GM18909 (cell line): ENCODE data around the gene CRB3.

ENCODE experiments used
- ATAC-seq: cut with Tn5 transposase; IDR thresholded peaks from one replicate; pipeline ENCODE4 v1.9.1; 2021; ENCODE audit warnings: mild to moderate bottlenecking; ENCODE audit not compliant: unreplicated experiment, poor library complexity

The CRB3 gene

DNA sequence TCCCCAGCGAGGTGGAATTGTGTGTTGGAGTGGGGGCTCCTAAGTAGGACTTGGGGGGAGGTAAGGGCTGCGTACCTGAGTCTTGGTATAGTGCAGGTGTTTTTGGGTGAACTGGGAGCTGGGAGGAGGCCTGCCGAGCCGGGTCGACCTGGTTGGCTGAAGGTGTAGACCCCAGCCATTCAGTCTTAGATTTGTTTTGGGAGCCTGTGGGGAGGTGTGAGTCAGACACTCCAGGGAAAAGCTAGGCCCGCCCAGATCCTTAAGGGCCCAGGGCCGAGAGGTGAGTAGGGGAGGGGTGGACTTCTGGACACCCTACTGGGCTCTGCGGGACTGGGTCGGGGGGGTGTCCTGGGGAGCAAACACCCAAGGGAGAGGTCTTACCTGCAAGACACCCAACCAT is 935 bp downstream of the CRB3 start:
- ATAC-seq: no peak

DNA sequence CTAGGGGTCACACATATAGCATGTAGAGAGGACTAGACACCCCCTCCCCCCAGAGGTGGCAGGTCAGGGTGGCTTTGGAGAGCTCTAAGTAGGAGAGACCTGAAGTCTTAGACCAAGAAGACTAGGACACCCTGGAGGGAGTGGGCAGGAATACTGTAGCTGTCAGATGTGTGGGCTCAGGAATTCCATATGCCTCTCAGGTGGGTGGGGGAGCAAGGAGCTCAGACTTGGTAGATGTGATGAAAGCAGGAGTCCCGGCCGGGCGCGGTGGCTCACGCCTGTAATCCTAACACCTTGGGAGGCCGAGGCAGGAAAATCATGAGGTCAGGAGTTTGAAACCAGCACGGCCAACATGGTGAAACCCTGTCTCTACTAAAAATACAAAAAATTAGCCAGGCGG is 1.6 kb downstream of the CRB3 start:
- no peak for ATAC-seq

DNA sequence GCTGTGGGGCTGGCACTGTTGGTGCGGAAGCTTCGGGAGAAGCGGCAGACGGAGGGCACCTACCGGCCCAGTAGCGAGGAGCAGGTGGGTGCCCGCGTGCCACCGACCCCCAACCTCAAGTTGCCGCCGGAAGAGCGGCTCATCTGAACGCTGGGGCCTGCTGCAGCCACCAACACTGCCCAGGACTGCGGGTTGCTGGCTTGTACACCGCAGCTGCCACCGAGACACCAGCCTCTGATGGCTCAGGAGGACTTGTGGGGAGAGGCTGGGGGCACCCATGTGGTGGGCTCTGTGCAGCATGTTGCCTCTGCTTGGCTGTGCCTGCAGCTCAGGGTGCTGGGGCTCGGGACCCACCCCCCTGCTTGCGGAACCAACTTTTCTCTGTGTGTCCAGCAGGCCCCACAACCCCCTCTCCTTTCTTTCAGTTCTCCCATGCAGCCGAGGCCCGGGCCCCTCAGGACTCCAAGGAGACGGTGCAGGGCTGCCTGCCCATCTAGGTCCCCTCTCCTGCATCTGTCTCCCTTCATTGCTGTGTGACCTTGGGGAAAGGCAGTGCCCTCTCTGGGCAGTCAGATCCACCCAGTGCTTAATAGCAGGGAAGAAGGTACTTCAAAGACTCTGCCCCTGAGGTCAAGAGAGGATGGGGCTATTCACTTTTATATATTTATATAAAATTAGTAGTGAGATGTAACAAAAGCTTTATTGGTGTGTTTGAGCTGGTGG is 2.6 kb downstream of the CRB3 start:
- no peak for ATAC-seq

DNA sequence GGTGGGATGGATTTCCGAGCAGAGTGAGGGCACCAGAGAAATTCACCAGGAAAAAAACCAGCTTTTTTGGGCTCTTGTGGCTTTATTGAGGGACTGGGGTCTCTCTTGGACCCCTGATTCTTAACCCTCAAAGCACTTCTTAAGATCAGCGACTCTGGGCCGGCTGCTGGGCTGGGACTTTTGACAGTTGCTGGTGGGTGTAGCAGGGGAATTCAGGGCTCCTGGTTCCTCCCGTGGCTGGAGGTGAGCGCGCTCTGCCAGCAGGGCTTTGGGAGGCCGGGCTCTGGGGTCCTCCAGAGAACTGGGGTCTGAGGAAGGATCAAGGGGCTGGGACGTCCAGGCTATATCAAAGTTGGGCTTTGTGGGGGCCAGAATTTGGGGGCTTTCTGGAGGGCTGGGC is 3.3 kb downstream of the CRB3 start:
- no peak for ATAC-seq

DNA sequence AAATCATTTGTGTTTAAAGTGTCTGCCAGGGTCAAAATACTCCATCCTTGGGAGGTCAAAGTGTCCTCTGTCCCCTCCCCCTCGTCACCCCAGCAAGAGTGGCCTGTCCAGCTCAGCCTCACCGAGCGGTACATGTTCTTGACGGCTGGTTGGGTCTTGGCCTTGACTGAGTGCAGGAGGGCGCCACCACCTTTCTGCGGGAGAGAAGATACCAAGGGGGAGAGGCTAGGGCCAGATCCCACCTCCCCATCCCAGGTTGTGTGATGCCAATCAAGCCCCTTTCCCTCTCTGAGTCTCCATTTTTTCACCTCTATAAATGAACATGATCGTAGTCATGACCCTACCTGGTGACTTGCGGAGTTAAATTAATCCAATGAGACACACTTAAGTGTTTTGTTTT is 6.1 kb downstream of the CRB3 start:
- ATAC-seq: no peak

DNA sequence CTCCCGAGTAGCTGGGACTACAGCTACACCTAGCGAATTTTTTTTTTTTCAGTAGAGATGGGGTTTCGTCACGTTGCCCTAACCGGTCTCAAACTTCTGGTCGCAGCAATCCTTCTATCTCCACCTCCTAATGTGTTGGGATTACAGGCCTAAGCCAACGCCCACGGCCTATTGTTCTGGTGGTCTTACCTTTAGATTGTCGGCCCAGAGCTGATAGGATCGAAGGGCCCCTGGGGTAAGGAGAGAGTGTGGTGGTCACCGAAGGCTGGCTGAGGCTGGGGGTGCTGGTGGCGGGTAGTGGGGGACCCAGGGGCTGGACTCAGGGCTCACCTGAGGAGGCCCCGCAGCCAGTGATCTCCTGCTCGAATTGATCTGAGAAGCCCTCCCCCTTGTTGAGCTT is 7.0 kb downstream of the CRB3 start:
- no peak for ATAC-seq

DNA sequence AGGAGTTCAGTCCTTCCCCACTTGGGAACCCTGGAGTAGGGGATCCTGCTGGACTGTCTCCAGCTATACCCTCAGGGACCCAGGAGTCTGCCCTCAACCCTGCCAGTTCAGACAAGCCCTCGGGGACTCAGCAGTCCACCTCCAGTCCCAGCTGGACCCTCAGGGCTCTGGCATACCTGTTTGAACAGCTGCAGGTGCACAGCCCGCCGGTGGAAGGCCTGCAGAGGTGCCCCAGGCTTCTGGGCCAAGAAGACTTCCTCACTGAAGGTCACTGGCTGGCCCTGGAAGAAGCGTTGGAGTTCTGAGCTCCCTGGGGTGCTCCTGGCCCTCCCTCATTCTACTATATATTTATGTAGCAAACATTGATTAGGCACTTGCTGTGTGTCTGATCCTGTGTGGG is 8.6 kb downstream of the CRB3 start:
- no peak for ATAC-seq

DNA sequence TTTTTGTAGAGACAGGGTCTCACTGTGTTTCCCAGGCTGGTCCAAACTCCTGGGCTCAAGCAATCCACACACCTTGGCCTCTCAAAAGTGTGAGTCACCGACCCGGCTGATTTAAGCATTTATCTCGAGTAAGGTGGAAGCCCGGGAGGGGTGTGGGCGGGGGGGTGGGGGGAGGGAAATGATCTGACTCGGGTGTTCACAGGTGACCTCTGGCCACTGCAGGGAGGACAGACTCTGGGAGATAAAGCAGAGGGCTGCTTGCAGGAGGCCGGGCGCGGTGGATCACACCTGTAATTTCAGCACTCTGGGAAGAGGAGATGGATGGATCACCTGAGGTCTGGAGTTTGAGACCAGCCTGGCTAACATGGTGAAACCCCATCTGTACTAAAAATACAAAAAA is 9.6 kb downstream of the CRB3 start:
- no peak for ATAC-seq

DNA sequence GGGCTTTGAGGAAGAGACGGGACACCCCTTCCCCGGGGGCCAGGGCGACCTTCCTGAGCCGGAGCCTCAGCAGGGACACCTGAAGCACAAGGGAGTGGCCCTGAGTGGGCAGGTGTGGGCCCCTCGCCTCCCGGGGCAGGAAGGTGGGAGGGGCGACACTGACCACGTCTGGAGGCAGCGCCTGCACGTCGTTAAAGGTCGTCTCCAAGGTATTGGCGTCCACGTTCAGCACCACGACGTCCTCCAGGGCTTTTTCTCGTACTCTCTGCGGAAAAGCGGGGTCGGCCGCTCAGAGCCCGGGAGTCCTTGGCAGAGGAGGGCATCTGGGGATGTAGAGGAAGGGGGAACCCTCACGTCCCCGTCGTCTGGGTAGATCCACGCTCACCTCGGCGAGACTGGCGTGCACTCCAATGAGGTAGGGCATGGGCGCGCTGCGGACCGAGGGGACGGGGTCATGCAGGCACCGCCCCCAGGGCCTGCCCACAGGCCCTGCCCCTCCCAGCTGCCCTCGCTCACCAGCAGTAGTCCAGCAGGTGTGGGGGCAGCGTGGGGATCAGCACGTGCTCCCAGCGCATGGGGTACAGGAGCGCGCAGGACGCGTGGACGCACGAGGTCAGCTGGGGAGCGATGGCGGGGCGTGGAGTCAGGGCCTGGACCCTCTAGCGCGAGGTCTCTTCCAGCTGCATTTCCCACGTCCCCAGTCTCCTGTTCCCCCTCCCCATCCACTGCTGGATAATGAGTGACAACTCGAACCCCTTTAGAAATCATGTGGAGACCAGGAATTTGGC is 11.4 kb downstream of the CRB3 start:
- no peak for ATAC-seq

DNA sequence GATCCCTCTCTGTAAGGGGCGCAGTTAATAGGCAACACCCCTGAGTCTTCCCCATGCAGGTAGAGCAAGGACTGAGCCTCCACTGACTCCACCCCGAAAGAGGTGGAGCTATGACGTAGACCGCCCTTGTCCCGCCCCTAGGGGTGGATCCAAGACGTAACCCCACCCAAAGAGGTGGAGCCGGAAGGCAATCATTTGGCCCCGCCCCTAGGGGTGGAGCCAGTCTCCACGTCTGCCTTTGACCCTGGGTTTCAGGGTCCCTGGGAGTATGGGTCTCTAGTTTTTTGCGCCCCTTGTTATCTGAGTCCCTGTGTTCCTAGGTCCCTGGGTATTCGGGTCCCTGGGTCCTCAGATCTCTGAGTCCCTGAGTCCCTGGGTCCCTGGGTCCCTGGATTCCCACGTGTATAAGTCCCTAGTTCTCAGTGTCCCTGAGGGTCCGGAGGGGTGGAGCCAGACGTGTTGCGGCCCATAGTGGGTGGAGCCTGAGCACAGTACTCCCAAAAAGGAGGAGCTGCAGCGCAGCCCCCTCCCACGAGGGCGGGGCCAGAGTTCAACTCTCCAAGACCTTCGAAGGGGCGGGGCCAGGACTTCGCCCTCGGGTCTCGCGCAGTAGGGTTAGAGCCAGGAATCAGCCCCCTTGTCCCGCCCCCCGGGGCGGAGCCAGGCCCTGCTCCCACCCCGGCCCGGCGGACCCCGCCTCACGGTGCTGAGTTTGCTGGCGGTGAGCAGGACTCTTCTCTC is 12.3 kb downstream of the CRB3 start:
- ATAC-seq: no peak

DNA sequence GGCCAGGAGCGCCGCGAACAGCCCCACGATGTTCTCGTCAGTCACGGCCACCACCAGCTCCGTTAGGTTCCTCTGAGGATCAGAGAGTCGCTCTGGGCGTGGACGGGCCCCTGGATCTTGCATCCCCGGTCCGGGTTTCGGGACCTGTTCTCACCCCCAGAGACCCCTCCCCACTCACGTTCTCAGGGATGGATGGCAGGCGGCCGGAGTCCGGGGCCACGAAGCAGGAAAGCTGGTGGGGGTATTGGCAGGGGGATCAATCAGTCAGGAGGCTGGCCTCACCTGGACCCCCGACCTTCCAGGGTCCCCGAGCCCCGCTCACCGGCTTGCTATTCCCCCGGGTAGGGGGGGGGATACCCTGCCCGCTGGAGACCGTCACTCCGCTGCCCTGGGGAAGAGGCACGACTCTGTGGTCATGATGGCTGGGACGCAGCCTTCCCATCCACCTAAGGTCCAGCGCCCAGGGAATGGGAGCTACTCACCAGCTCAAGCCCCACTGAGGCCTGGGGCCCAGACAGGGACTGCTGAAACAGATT is 12.9 kb downstream of the CRB3 start:
- no peak for ATAC-seq

DNA sequence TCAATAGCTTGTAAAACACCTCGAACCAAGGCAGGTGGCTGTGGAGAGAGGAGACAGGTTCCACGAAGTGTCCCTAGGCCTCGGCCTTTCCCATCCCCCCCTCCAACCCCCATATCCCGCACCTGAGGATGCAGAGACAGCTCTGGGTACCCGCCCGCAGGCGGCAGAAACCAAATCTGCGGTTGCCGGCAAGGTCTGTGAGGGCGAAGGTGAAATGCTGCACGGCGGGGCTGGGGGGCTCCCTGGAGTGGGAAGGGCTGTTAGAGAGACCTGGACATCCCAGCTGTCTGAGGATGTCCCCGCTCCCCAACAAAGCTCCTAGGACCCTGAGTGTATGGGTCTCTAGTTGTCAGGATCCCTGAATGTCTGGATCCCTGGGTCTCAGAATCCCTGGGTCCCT is 14.7 kb downstream of the CRB3 start:
- no peak for ATAC-seq

DNA sequence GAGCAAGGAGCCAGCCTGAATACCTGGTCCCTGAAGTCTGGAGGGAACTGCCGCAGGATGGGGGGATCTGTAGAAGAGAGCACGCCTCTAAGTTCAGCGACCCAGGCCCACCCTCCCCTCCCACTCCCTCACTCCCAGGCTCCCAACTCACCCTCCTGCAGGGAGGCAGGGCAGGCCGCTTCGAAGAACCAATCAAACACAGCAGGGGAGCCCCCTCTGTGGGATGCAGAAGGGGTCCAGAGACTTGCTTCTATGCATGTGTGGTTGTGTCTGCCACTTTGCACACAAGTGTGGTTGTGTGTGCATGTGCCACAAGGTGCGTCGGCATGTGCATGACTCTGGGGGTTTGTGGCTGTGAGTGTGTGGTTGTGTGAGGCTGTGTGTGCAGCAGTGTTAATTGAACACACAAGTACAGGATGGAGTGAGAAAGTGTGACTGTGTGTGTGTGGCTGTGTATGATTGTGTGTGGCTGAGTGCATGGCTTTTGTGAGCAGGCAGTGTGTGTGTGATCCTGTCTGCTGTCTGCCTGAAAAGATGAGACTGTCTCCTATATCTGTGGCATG is 15.8 kb downstream of the CRB3 start:
- no peak for ATAC-seq

DNA sequence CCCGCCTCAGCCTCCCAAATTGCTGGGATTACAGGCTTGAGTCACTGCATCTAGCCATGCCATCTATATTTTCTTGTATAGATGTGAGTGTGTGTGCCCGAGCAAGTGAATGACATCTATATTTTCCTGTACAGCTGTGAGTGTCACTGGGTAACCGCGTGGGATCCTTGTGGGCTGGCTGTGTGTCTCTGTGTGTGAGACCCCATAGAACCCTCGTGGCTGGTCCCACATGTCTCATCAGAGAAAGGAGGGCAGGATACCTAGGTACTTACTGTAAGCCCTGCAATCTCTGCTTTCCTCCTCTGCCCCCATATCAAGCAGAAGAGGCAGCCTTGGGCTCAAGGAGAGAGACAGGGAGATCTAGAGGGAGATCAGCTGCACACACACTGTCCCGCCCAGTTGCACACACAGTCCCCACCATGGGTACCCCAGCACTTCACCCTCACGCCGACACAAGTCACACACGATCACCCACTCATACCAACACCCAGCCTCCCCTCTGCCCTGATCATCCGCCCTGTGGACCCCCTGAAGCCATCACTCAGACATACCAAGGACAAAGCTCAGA is 16.9 kb downstream of the CRB3 start:
- no peak for ATAC-seq

DNA sequence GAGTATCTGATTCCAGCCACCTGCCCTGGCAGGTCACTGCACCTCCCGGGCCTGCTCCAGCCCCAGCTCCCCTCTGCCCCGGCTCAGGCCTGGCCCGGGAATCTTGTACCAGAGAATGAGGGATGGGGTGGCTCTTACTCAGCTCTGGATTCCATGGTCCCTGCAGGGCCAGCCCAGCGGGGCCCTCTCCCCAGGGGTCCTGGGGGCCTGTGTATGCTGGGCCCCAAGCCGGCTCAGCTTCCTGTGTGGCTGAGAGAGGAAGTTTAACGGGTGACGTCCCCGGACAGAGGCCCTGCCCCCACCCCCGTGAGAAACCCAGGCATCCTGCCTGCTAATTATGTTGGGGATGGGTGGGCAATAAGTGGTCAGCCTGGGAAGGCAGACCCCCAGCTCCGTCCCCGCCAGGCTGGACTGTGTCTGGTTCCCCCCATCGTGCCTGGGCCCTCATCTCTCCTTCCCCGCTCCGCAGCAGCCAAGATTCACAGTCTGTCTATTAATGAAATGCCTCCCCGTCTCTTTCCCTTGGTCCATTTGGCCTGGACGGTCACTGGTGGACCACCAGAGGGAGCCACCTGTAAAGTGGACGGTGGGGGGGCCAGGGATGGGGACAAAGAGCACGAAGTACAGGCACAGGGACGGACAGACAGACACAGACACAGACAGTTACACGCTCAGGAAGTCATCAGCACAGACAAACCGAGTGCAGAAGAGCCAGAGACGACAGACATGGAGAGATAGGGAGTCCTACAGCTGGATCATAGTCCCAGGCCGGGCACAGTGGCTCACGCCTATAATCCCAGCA is 17.7 kb downstream of the CRB3 start, which contains the start of gene DENND1C:
Gene DENND1C (minus strand): TSS at position 247 of the 802 bp plus-strand sequence. CDS start 92 bp downstream, at position 155.
- ATAC-seq: no peak

DNA sequence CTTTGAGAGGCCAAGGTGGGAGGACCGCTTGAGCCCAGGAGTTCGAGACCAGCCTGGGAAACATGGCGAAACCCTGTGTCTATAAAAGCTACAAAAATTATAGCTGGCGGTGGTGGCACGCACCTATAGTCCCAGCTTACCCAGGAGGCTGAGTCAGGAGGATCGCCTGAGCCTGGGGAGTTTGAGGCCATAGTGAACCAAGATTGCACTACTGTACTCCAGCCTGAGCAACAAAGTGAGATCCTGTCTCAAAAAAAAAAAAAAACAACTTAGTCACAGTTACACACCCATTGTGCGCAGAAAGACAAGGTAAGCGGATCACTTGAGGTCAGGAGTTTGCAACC is 18.2 kb downstream of the CRB3 start:
- ATAC-seq: no peak

DNA sequence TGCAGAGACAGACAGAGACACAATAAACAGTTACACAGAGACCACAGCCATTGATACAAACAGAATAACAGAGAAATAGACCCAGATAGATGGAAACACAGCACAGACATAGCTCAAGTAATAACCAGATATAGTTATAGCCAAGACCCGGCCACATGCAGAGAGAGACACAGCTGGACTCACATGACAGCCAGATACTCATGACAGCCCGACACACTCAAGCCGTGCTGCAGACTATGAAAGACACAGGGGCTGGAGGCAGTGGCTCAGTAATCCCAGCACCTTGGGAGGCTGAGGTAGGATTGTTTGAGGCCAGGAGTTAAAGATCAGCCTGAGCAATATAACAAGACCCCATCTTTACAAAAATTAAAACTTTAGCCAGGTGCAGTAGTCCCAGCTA is 19.2 kb downstream of the CRB3 start:
- no peak for ATAC-seq

DNA sequence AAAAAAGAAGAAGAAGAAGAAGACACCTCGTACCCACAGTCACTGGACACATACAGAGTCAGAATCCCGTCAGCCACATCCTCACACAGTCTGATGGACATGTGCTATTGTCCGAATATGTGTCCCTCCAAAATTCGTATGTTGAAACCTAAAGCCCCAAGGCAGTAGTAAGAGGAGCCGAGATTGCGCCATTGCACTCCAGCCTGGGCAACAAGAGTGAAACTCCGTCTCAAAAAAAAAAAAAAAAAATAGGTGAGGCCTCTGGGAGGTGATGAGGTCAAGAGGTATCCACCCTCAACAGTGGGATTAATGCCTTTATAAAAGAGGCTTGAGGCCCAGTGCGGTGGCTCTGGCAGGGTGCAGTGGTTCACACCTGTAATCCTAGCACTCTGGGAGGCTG is 20.2 kb downstream of the CRB3 start:
- ATAC-seq: no peak

DNA sequence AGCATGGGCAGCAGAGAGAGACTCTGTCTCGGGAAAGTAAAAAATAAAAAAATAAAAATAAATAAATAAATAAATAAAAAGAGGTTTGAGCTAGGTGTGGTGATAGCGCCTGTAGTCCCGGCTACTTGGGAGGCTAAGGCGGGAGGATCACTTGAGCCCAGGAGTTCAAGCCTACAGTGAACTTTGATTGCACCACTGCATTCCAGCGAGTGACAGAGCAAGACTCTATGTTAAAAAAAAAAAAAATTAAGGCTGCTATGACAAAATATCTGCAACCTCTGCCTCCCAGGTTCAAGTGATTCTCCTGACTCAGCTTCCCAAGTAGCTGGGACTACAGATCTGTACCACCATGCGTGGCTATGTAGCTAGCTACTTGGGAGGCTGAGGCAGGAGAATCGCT is 20.8 kb downstream of the CRB3 start:
- no peak for ATAC-seq
